OCI-LY1 (cell line): ENCODE data around the gene ZNF189.

Experiments
- H2AFZ ChIP-seq: fragments of 200-600 bp; sonication (generic), shearing (Covaris generic); 2 replicates; pipeline ENCODE4 v1.6.0; 2014; ENCODE audit warnings: antibody characterized with exemption, mild to moderate bottlenecking, low read length
- H3F3A ChIP-seq: fragments of 200-600 bp; sonication (generic), shearing (Covaris generic); 2 replicates; pipeline ENCODE4 v1.6.0; 2014; ENCODE audit warnings: mild to moderate bottlenecking, antibody characterized with exemption, low read length, moderate library complexity; ENCODE audit not compliant: insufficient read depth
- H3K27ac ChIP-seq: fragments of 200-600 bp; sonication (generic); 2 replicates; pipeline ENCODE4 v1.5.1; 2014; ENCODE audit warnings: low read length, mixed run types, mild to moderate bottlenecking, low read depth; ENCODE audit not compliant: poor library complexity, severe bottlenecking
- H3K27me3 ChIP-seq: fragments of 200-600 bp; sonication (generic); 2 replicates; pipeline ENCODE4 v1.6.0; 2014; ENCODE audit warnings: antibody characterized with exemption, mild to moderate bottlenecking, low read length, moderate library complexity; ENCODE audit not compliant: insufficient read depth
- H3K36me3 ChIP-seq: fragments of 200-600 bp; sonication (generic); 2 replicates; pipeline ENCODE4 v1.6.1; 2014; ENCODE audit warnings: mild to moderate bottlenecking, antibody characterized with exemption, low read length, moderate library complexity, mixed read lengths; ENCODE audit not compliant: insufficient read depth
- H3K4me1 ChIP-seq: fragments of 200-600 bp; sonication (generic); 2 replicates; pipeline ENCODE4 v1.5.1; 2014; ENCODE audit warnings: mild to moderate bottlenecking, low read length, moderate library complexity; ENCODE audit not compliant: insufficient read depth, severe bottlenecking
- H3K4me2 ChIP-seq: fragments of 200-600 bp; sonication (generic), shearing (Covaris generic); 2 replicates; pipeline ENCODE4 v1.6.1; 2014; ENCODE audit warnings: low read length
- H3K4me3 ChIP-seq: fragments of 200-600 bp; sonication (generic); 2 replicates; pipeline ENCODE4 v1.5.1; 2014; ENCODE audit warnings: low read length, low read depth, mild to moderate bottlenecking, mixed read lengths; ENCODE audit not compliant: poor library complexity, severe bottlenecking
- H3K79me2 ChIP-seq: fragments of 200-600 bp; shearing (Covaris generic); 2 replicates; pipeline ENCODE4 v1.6.1; 2016; ENCODE audit warnings: mixed run types, low read length, mixed read lengths; ENCODE audit not compliant: insufficient read depth
- H3K9ac ChIP-seq: fragments of 200-600 bp; sonication (generic), shearing (Covaris generic); 2 replicates; pipeline ENCODE4 v1.6.1; 2014; ENCODE audit warnings: mild to moderate bottlenecking, low read length, mixed read lengths
- H3K9me2 ChIP-seq: fragments of 200-600 bp; sonication (generic), shearing (Covaris generic); 2 replicates; pipeline ENCODE4 v1.6.1; 2014; ENCODE audit warnings: low read depth, mild to moderate bottlenecking, low read length, mixed read lengths
- H3K9me3 ChIP-seq: fragments of 200-600 bp; shearing (Covaris generic); 2 replicates; pipeline ENCODE4 v1.6.1; 2014; ENCODE audit warnings: low read length, mixed read lengths
- H4K20me1 ChIP-seq: fragments of 200-600 bp; sonication (generic), shearing (Covaris generic); 2 replicates; pipeline ENCODE4 v1.6.0; 2016; ENCODE audit warnings: mild to moderate bottlenecking, low read length; ENCODE audit not compliant: insufficient read depth
- EZH2 ChIP-seq: fragments of 200-600 bp; sonication (generic), shearing (Covaris generic); IDR thresholded peaks from 2 replicates; pipeline ENCODE4 v1.8.0; 2017; ENCODE audit warnings: borderline replicate concordance, mixed run types, mild to moderate bottlenecking, antibody characterized with exemption, low read length, moderate library complexity, mixed read lengths
- TF ChIP-seq, protein P1 (sequence below): fragments of 200-600 bp; sonication (generic), shearing (Covaris generic); IDR thresholded peaks from 2 replicates; pipeline ENCODE4 v1.5.1; 2017; ENCODE audit warnings: mild to moderate bottlenecking, antibody characterized with exemption, low read length, moderate library complexity, mixed read lengths

Gene ZNF189

GRCh38 chr9:101437806-101438232, 39.2 kb downstream of the ZNF189 start:
- no peaks in the 10 kb centered on the region for H3K9me2 ChIP-seq
- H3K79me2 ChIP-seq = no peaks in the 10 kb centered on the region
- no peak overlapping the region for H3K4me3 ChIP-seq
- H3K9ac ChIP-seq = no peak overlapping the region
- no peak overlapping the region for H2AFZ ChIP-seq
- TF ChIP-seq, protein P1, sequence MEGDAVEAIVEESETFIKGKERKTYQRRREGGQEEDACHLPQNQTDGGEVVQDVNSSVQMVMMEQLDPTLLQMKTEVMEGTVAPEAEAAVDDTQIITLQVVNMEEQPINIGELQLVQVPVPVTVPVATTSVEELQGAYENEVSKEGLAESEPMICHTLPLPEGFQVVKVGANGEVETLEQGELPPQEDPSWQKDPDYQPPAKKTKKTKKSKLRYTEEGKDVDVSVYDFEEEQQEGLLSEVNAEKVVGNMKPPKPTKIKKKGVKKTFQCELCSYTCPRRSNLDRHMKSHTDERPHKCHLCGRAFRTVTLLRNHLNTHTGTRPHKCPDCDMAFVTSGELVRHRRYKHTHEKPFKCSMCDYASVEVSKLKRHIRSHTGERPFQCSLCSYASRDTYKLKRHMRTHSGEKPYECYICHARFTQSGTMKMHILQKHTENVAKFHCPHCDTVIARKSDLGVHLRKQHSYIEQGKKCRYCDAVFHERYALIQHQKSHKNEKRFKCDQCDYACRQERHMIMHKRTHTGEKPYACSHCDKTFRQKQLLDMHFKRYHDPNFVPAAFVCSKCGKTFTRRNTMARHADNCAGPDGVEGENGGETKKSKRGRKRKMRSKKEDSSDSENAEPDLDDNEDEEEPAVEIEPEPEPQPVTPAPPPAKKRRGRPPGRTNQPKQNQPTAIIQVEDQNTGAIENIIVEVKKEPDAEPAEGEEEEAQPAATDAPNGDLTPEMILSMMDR = no peak
- H3K4me2 ChIP-seq = no peak overlapping the region
- no peak overlapping the region for H3K27ac ChIP-seq
- no peaks in the 10 kb centered on the region for H4K20me1 ChIP-seq
- H3K4me1 ChIP-seq = no peaks in the 10 kb centered on the region
- H3K9me3 ChIP-seq = no peaks in the 10 kb centered on the region; the same call in 1 of the 2 replicates
- no peaks in the 10 kb centered on the region for H3K36me3 ChIP-seq
- no peaks in the 10 kb centered on the region for H3K27me3 ChIP-seq
- H3F3A ChIP-seq = no peaks in the 10 kb centered on the region

DNA sequence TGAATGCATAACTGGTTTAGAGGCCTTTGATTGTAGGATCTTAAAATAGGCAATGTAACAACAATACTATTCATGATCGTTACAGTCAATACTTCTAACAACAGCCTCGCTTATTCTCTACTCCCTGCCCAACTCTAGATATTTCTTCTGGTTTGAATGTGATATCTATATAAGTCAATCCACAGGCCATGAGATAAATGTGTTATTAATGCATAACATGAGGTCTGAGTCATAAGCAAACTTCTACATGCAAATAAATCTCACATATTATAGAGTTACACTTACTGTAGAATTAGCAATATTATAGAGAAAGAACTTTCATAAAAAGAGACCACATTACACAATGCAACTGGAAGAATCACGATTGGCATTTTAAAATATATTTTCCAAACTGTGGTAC, 39.9 kb downstream of the ZNF189 start:
- Histone ChIP-seq H3K36me3 (no peaks in the 10 kb centered on the region), H3K4me1 (no peaks in the 10 kb centered on the region), H3K27ac (no peak overlapping the region), H3K4me2 (no peak overlapping the region), H2AFZ (no peak overlapping the region), H3K9ac (no peak overlapping the region), H4K20me1 (no peaks in the 10 kb centered on the region), H3F3A (no peaks in the 10 kb centered on the region), H3K27me3 (no peaks in the 10 kb centered on the region), H3K4me3 (no peak overlapping the region), H3K9me3 (no peaks in the 10 kb centered on the region; the same call in 1 of the 2 replicates), H3K9me2 (no peaks in the 10 kb centered on the region), H3K79me2 (no peaks in the 10 kb centered on the region)
- TF ChIP-seq EZH2 = no peak
- TF ChIP-seq, protein P1 = no peak

GRCh38 chr9:101440714-101441230, 42.1 kb downstream of the ZNF189 start:
- no peak overlapping the region for H3K4me2 ChIP-seq
- H4K20me1 ChIP-seq = no peaks in the 10 kb centered on the region
- H3K9me3 ChIP-seq = no peaks in the 10 kb centered on the region; the same call in 1 of the 2 replicates
- TF ChIP-seq, protein P1 = no peak
- no peak for TF ChIP-seq EZH2
- no peak overlapping the region for H3K27ac ChIP-seq
- no peaks in the 10 kb centered on the region for H3F3A ChIP-seq
- H3K4me1 ChIP-seq = no peaks in the 10 kb centered on the region
- H3K4me3 ChIP-seq = no peak overlapping the region
- H2AFZ ChIP-seq = no peak overlapping the region
- no peaks in the 10 kb centered on the region for H3K36me3 ChIP-seq
- H3K27me3 ChIP-seq = no peaks in the 10 kb centered on the region
- no peaks in the 10 kb centered on the region for H3K79me2 ChIP-seq
- H3K9me2 ChIP-seq = no peaks in the 10 kb centered on the region
- H3K9ac ChIP-seq = no peak overlapping the region
